Measurements from ENCODE around the gene XK. TPM values are rescaled to one million over a fixed set of nuclear protein-coding genes. Genes with fewer than 3 reads are reported as not detected.

The XK gene
- total RNA-seq, 1 donor from 2014 or later = 0.14 TPM

GRCh38 chrX:37662181-37662580 is 23.4 kb upstream of the XK start:
- no peaks in the 10 kb centered on the region for H3K36me3 Mint-ChIP-seq (ENCODE audit: low read depth)

GRCh38 chrX:37666516-37666915 is 19.1 kb upstream of the XK start:
- Mint-ChIP-seq H3K4me1 (no peaks in the 10 kb centered on the region), H3K27me3 (peaks cover 2% of the 10 kb centered on the region), H3K36me3 (ENCODE audit: low read depth) (no peaks in the 10 kb centered on the region), H3K4me3 (no peak overlapping the region), H3K27ac (no peak overlapping the region), H3K9me3 (no peaks in the 10 kb centered on the region)
- no peak for DNase-seq
- intact Hi-C loops (cut with micrococcal nuclease) = no loop called here

More at GRCh38 chrX:37662181-37662580, 23.4 kb upstream of the XK start:
- Mint-ChIP-seq H3K4me3 (no peak overlapping the region), H3K27me3 (no peaks in the 10 kb centered on the region), H3K9me3 (no peaks in the 10 kb centered on the region), H3K4me1 (no peaks in the 10 kb centered on the region), H3K27ac (no peak overlapping the region)
- no peak for DNase-seq
- intact Hi-C loops (cut with micrococcal nuclease) = no loop called here

- no peaks in the 10 kb centered on the region for H3K36me3 Mint-ChIP-seq (ENCODE audit: low read depth)
- H3K4me3 Mint-ChIP-seq = no peak overlapping the region
- intact Hi-C loops (cut with micrococcal nuclease) = no loop called here
- H3K9me3 Mint-ChIP-seq = no peaks in the 10 kb centered on the region
- peaks cover 2% of the 10 kb centered on the region for H3K27me3 Mint-ChIP-seq
- DNase-seq = no peak
- no peaks in the 10 kb centered on the region for H3K4me1 Mint-ChIP-seq
- H3K27ac Mint-ChIP-seq = no peak overlapping the region
These were observed 18.4 kb upstream of the XK start for GRCh38 chrX:37667141-37667540.

- Mint-ChIP-seq H3K4me3 (no peak overlapping the region), H3K27me3 (peaks cover 2% of the 10 kb centered on the region), H3K9me3 (no peaks in the 10 kb centered on the region), H3K36me3 (ENCODE audit: low read depth) (no peaks in the 10 kb centered on the region), H3K4me1 (no peaks in the 10 kb centered on the region), H3K27ac (no peak overlapping the region)
- intact Hi-C loops (cut with micrococcal nuclease) = no loop called here
- DNase-seq = no peak
These were observed 13.0 kb upstream of the XK start for GRCh38 chrX:37672563-37672962.

GRCh38 chrX:37676811-37677210 is 8.8 kb upstream of the XK start:
- no peaks in the 10 kb centered on the region for H3K27me3 Mint-ChIP-seq
- intact Hi-C loops (cut with micrococcal nuclease) = no loop called here
- no peaks in the 10 kb centered on the region for H3K9me3 Mint-ChIP-seq
- no peak overlapping the region for H3K4me3 Mint-ChIP-seq
- H3K36me3 Mint-ChIP-seq (ENCODE audit: low read depth) = no peaks in the 10 kb centered on the region
- no peak for DNase-seq
- no peaks in the 10 kb centered on the region for H3K4me1 Mint-ChIP-seq
- H3K27ac Mint-ChIP-seq = no peak overlapping the region

GRCh38 chrX:37677243-37677642 is 8.3 kb upstream of the XK start:
- Mint-ChIP-seq H3K36me3 (ENCODE audit: low read depth) (no peaks in the 10 kb centered on the region), H3K9me3 (no peaks in the 10 kb centered on the region), H3K27ac (no peak overlapping the region), H3K4me1 (no peaks in the 10 kb centered on the region), H3K4me3 (no peak overlapping the region), H3K27me3 (no peaks in the 10 kb centered on the region)
- no peak for DNase-seq
- intact Hi-C loops (cut with micrococcal nuclease) = no loop called here

GRCh38 chrX:37677765-37678164 is 7.8 kb upstream of the XK start:
- H3K4me3 Mint-ChIP-seq = no peak overlapping the region
- H3K4me1 Mint-ChIP-seq = no peaks in the 10 kb centered on the region
- no peaks in the 10 kb centered on the region for H3K9me3 Mint-ChIP-seq
- no peak overlapping the region for H3K27ac Mint-ChIP-seq
- DNase-seq = no peak
- no peaks in the 10 kb centered on the region for H3K27me3 Mint-ChIP-seq
- H3K36me3 Mint-ChIP-seq (ENCODE audit: low read depth) = no peaks in the 10 kb centered on the region
- intact Hi-C loops (cut with micrococcal nuclease) = no loop called here

- no peaks in the 10 kb centered on the region for H3K9me3 Mint-ChIP-seq
These were observed 7.0 kb upstream of the XK start for GRCh38 chrX:37678574-37678973.

GRCh38 chrX:37679230-37679629 is 6.4 kb upstream of the XK start:
- no peak for DNase-seq
- intact Hi-C loops (cut with micrococcal nuclease) = no loop called here
- Mint-ChIP-seq H3K27ac (no peak overlapping the region), H3K4me3 (no peak overlapping the region), H3K36me3 (ENCODE audit: low read depth) (no peaks in the 10 kb centered on the region), H3K27me3 (no peaks in the 10 kb centered on the region), H3K9me3 (no peaks in the 10 kb centered on the region), H3K4me1 (no peaks in the 10 kb centered on the region)

More at GRCh38 chrX:37678574-37678973, 7.0 kb upstream of the XK start:
- no peak overlapping the region for H3K27ac Mint-ChIP-seq
- no peak for DNase-seq
- no peak overlapping the region for H3K4me3 Mint-ChIP-seq
- no peaks in the 10 kb centered on the region for H3K27me3 Mint-ChIP-seq
- H3K36me3 Mint-ChIP-seq (ENCODE audit: low read depth) = no peaks in the 10 kb centered on the region
- intact Hi-C loops (cut with micrococcal nuclease) = no loop called here
- H3K4me1 Mint-ChIP-seq = no peaks in the 10 kb centered on the region

- H3K4me3 Mint-ChIP-seq = no peak overlapping the region
- no peaks in the 10 kb centered on the region for H3K9me3 Mint-ChIP-seq
- no peaks in the 10 kb centered on the region for H3K4me1 Mint-ChIP-seq
- H3K27me3 Mint-ChIP-seq = no peaks in the 10 kb centered on the region
- no peaks in the 10 kb centered on the region for H3K36me3 Mint-ChIP-seq (ENCODE audit: low read depth)
- H3K27ac Mint-ChIP-seq = no peak overlapping the region
- DNase-seq = no peak
- intact Hi-C loops (cut with micrococcal nuclease) = no loop called here
These were observed 5.7 kb upstream of the XK start for GRCh38 chrX:37679888-37680287.

- Mint-ChIP-seq H3K27ac (no peak overlapping the region), H3K4me3 (no peak overlapping the region), H3K4me1 (no peaks in the 10 kb centered on the region), H3K27me3 (peaks cover 1% of the 10 kb centered on the region), H3K9me3 (no peaks in the 10 kb centered on the region), H3K36me3 (ENCODE audit: low read depth) (no peaks in the 10 kb centered on the region)
- intact Hi-C loops (cut with micrococcal nuclease) = no loop called here
- DNase-seq = no peak
These were observed 1.2 kb upstream of the XK start for GRCh38 chrX:37684426-37684825.

- H3K36me3 Mint-ChIP-seq (ENCODE audit: low read depth) = no peaks in the 10 kb centered on the region
- no peak for DNase-seq
- intact Hi-C loops (cut with micrococcal nuclease) = no loop called here
- no peaks in the 10 kb centered on the region for H3K9me3 Mint-ChIP-seq
- no peaks in the 10 kb centered on the region for H3K4me1 Mint-ChIP-seq
- H3K4me3 Mint-ChIP-seq = no peak overlapping the region
- H3K27ac Mint-ChIP-seq = no peak overlapping the region
- H3K27me3 Mint-ChIP-seq = peaks cover 1% of the 10 kb centered on the region
These were observed 618 bp upstream of the XK start for GRCh38 chrX:37684973-37685372.

- Mint-ChIP-seq H3K27me3 (peaks cover 1% of the 10 kb centered on the region), H3K9me3 (no peaks in the 10 kb centered on the region), H3K36me3 (ENCODE audit: low read depth) (no peaks in the 10 kb centered on the region), H3K4me3 (peak overlapping the region; percentile 67), H3K4me1 (no peaks in the 10 kb centered on the region), H3K27ac (peak overlapping the region; percentile 25)
- intact Hi-C loops (cut with micrococcal nuclease) = no loop called here
- DNase-seq = no peak
These were observed 891 bp downstream of the XK start for GRCh38 chrX:37686369-37686995.

GRCh38 chrX:37686996-37687395 is 1.4 kb downstream of the XK start:
- Mint-ChIP-seq H3K36me3 (ENCODE audit: low read depth) (no peaks in the 10 kb centered on the region), H3K27me3 (peaks cover 1% of the 10 kb centered on the region), H3K9me3 (no peaks in the 10 kb centered on the region), H3K4me1 (no peaks in the 10 kb centered on the region), H3K27ac (no peak overlapping the region), H3K4me3 (no peak overlapping the region)
- DNase-seq = no peak
- intact Hi-C loops (cut with micrococcal nuclease) = no loop called here

- intact Hi-C loops (cut with micrococcal nuclease) = no loop called here
- Mint-ChIP-seq H3K27ac (no peak overlapping the region), H3K27me3 (no peaks in the 10 kb centered on the region), H3K9me3 (no peaks in the 10 kb centered on the region), H3K4me3 (no peak overlapping the region), H3K4me1 (no peaks in the 10 kb centered on the region), H3K36me3 (ENCODE audit: low read depth) (no peaks in the 10 kb centered on the region)
- DNase-seq = no peak
These were observed 4.5 kb downstream of the XK start for GRCh38 chrX:37690119-37690518.
